ENCODE measurements around the gene ATG2A. TPM values are rescaled to one million over a fixed set of nuclear protein-coding genes. Genes with fewer than 3 reads are reported as not detected.

ATG2A gene
- total and polyA plus RNA-seq, 12 donors, result 3.6 to 43.5 (median 33.1) TPM

GRCh38 chr11:64887234-64887756, 29.7 kb downstream of the ATG2A start:
- H3K36me3 ChIP-seq (replicated peaks in 1 of 2), result no peaks in the 10 kb centered on the region
- 81 to 85% (median 83%) methylated on average over 8 of the region's 8 CpGs for WGBS, 4 donors
- H3K4me1 ChIP-seq (replicated peaks in 1 of 2), result peaks cover 4 to 11% of the 10 kb centered on the region in 2 donors
- no peak overlapping the region for H3K4me3 ChIP-seq
- intact Hi-C loops (cut with DNase I), result no loop called here
- TF ChIP-seq POLR2A (IDR thresholded peaks at IDR 0.05), result no peak
- TF ChIP-seq CTCF (IDR thresholded peaks at IDR 0.05), result no peak
- DNase-seq, result no peak
- H3K27me3 ChIP-seq, result no peaks in the 10 kb centered on the region
- no peaks in the 10 kb centered on the region for H3K9me3 ChIP-seq (replicated peaks in 1 of 3)
- peak overlapping the region in 1 of 5 donors; percentile 48 for H3K27ac ChIP-seq

DNA sequence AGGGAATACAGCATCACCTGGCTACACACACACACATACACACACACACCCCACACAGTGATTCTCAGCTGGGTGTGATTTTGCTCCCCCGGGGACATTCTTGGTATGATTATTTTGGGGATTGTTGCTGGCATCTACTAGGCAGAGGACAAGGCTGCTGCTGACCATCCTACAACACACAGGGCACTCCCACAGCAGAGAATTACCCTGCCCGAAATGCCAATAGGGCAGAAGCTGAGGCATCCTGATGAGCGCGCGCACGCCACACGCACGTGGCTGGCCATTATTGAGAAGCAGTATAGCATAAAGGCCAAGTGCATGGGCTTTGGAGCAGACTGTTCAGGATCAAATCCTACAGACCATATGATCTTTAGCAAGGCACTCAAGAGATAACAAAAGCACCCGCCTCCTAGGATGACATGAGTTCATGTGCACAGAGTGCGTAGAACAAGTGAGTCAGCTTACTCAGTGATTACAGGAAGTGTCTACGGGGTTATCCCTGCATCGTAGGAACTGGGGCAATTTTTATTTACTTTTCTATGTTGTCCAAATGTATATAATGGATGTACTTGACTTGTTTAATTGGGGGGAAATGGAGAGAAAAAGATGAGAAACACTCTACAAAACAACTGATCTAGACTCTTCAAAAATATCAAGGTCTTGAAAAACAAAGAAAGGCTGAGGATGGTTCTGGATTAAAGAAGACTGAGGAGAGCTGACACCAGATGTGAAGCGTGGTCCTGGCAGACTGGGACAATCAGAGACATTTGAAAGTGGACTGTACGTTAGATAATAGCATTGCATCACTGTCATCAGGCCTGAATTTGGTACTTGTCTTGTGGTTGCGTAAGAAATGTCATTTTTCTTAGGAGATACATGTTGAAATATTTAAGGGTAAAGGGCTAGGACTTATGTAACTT, 31.4 kb downstream of the ATG2A start:
- Histone ChIP-seq H3K4me1 (replicated peaks in 1 of 2) (peaks cover 4 to 11% of the 10 kb centered on the region in 2 donors), H3K27ac (peak overlapping the region in 3 of 5 donors; percentile 45 to 66 (median 46)), H3K9me3 (replicated peaks in 1 of 3) (no peaks in the 10 kb centered on the region), H3K36me3 (replicated peaks in 1 of 2) (no peaks in the 10 kb centered on the region), H3K27me3 (no peaks in the 10 kb centered on the region), H3K4me3 (no peak overlapping the region)
- peak in 2 of 7 donors; percentile 61 to 72 for DNase-seq
- TF ChIP-seq CTCF (IDR thresholded peaks at IDR 0.05) (no peak), POLR2A (IDR thresholded peaks at IDR 0.05) (no peak)
- 70 to 81% (median 71%) methylated on average over 13 to 15 of the region's 15 CpGs for WGBS, 4 donors
- intact Hi-C loops (cut with DNase I), result no loop called here

GRCh38 chr11:64884019-64884418, 33.0 kb downstream of the ATG2A start:
- no peaks in the 10 kb centered on the region for H3K27me3 ChIP-seq
- WGBS, 4 donors, result 87 to 93% (median 87%) methylated on average over 5 to 8 of the region's 8 CpGs
- intact Hi-C loops (cut with DNase I), result no loop called here

More at GRCh38 chr11:64884019-64884418, 33.0 kb downstream of the ATG2A start:
- Histone ChIP-seq H3K36me3 (replicated peaks in 1 of 2) (no peaks in the 10 kb centered on the region), H3K9me3 (replicated peaks in 1 of 3) (no peaks in the 10 kb centered on the region), H3K27ac (peak overlapping the region in 1 of 5 donors; percentile 34), H3K4me3 (no peak overlapping the region), H3K4me1 (replicated peaks in 1 of 2) (peaks cover 4 to 23% of the 10 kb centered on the region in 2 donors)
- no peak for TF ChIP-seq CTCF (IDR thresholded peaks at IDR 0.05)
- no peak for DNase-seq

All from adrenal gland (tissue), 12 donors.